ENCODE results near the gene MTHFS. TPM values are rescaled to one million over a fixed set of nuclear protein-coding genes. Genes with fewer than 3 reads are reported as not detected.

Gene MTHFS
- total and polyA plus RNA-seq, 12 donors: 10.1 to 38.5 (median 19.9) TPM

GRCh38 chr15:79826800-79827199, 70.0 kb downstream of the MTHFS start:
- Histone ChIP-seq H3K4me1 (no peaks in the 10 kb centered on the region), H3K27me3 (no peaks in the 10 kb centered on the region), H3K4me3 (no peak overlapping the region), H3K36me3 (no peaks in the 10 kb centered on the region), H3K9me3 (peaks cover 0 to 7% (median 0%) of the 10 kb centered on the region in 11 donors), H3K27ac (no peak overlapping the region)
- intact Hi-C loops (cut with DNase I): no loop called here
- no peak for ATAC-seq
- 58 to 64% methylated on average over 1 of the region's 1 CpG for WGBS, 2 donors
- DNase-seq: no peak
- TF ChIP-seq CTCF (IDR thresholded peaks at IDR 0.05): no peak

- Histone ChIP-seq H3K27me3 (no peaks in the 10 kb centered on the region), H3K4me3 (no peak overlapping the region), H3K27ac (no peak overlapping the region), H3K4me1 (no peaks in the 10 kb centered on the region), H3K9me3 (peaks cover 0 to 13% (median 0%) of the 10 kb centered on the region in 11 donors), H3K36me3 (no peaks in the 10 kb centered on the region)
- ATAC-seq: no peak
- WGBS, 2 donors: 50 to 56% methylated on average over 9 of the region's 9 CpGs
- intact Hi-C loops (cut with DNase I): no loop called here
- no peak for DNase-seq
- TF ChIP-seq CTCF (IDR thresholded peaks at IDR 0.05): no peak
These were observed 72.6 kb downstream of the MTHFS start for GRCh38 chr15:79824136-79824701.

- no peak for ATAC-seq
- H3K27ac ChIP-seq: no peak overlapping the region
- no peaks in the 10 kb centered on the region for H3K36me3 ChIP-seq
- no peak overlapping the region for H3K4me3 ChIP-seq
- 84 to 86% methylated on average over 2 of the region's 2 CpGs for WGBS, 2 donors
- DNase-seq: no peak
- peaks cover 0 to 9% (median 0%) of the 10 kb centered on the region in 11 donors for H3K9me3 ChIP-seq
- intact Hi-C loops (cut with DNase I): no loop called here
- H3K4me1 ChIP-seq: no peaks in the 10 kb centered on the region
- TF ChIP-seq CTCF (IDR thresholded peaks at IDR 0.05): no peak
- no peaks in the 10 kb centered on the region for H3K27me3 ChIP-seq
These were observed 76.0 kb downstream of the MTHFS start for GRCh38 chr15:79820820-79821219.

- no peaks in the 10 kb centered on the region for H3K27me3 ChIP-seq
- ATAC-seq: no peak
- DNase-seq: no peak
- H3K4me1 ChIP-seq: no peaks in the 10 kb centered on the region
- intact Hi-C loops (cut with DNase I): no loop called here
- peaks cover 0 to 9% (median 0%) of the 10 kb centered on the region in 11 donors for H3K9me3 ChIP-seq
- H3K36me3 ChIP-seq: no peaks in the 10 kb centered on the region
- H3K4me3 ChIP-seq: no peak overlapping the region
- H3K27ac ChIP-seq: no peak overlapping the region
- TF ChIP-seq CTCF (IDR thresholded peaks at IDR 0.05): no peak
These were observed 76.6 kb downstream of the MTHFS start for GRCh38 chr15:79820176-79820575.

Data from heart right ventricle (tissue), 16 donors.